LoVo (cell line): ENCODE measurements around the gene SERPINB12.

Source experiments
- DNase-seq: peaks from one replicate; pipeline ENCODE4 v3.0.0-alpha.2; 2016; ENCODE audit warnings: low spot score

Gene SERPINB12

DNA sequence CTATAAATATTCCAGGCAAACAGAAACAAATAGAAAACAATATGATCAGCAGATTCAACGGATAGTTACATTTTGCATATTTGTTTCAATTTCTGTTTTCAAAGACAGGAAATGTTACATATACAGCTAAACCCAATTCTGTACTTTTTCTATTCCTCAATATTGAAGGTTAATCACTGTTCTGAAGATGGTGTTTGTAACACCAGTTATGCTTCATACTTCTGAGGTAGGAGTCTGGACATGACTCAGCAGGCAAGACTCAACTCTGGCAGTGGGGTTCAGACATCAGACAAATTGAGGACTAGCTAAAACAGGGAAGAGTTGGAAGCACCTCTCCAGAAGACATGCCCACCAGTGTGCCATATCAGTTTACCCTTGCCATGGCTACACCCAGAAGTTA is 61.6 kb downstream of the SERPINB12 start:
- DNase-seq: no peak

DNA sequence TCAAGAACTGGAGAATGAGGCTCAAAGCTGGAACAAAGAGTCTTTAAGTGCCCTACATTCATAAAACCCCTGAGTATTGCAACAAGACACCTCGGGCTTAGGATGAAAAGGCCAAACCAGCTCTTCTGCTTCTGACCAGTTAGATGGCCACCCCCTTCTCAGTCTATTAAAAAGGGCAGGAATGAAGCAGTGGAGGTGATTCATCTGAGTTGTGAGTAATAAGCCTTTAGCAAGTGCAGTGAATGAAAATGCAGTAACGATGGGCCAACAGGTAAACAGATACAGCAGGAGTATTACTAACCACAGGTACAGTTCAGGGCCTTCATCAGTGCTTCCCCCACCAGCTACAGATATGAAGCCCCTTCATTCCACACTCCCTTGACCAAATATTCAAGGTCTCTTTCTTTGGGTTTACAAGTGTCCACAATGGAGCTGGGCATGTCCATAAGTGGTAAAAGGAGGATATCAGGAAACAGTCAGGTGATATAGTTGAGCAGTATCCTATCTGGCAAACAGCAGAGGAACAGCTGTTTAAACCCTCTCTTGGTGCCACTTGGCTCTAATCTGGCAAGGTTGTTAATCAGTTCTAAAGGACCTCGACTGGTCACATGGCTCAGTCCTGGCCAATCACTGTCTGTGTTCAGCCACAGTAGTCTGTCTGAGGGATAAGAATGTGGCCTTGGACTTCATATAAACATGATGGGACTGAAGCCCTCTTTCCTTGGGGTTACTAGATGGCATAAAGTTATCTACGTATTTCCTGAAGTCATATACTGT is 62.8 kb downstream of the SERPINB12 start:
- DNase-seq: no peak

GRCh38 chr18:63606526-63606925 is 64.4 kb downstream of the SERPINB12 start:
- DNase-seq: no peak

DNA sequence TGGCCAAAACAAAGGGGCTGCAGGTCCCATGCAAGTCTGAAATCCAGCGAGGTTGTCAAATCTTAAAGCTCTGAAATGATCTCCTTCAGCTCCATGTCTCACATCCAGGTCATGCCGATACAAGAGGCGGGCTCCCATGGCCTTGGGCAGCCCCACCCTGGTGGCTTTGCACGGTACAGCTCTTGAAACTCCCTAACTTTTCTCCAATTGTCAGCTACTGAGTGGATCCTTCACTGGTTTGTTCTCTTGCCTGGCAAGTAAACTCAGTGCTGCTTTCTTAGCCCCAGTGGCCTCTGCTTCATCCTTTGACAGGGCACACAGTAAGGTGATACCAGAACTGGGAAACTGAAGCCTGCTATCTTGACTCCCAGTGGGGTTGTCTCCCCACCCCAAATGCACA is 71.3 kb downstream of the SERPINB12 start:
- DNase-seq: no peak

DNA sequence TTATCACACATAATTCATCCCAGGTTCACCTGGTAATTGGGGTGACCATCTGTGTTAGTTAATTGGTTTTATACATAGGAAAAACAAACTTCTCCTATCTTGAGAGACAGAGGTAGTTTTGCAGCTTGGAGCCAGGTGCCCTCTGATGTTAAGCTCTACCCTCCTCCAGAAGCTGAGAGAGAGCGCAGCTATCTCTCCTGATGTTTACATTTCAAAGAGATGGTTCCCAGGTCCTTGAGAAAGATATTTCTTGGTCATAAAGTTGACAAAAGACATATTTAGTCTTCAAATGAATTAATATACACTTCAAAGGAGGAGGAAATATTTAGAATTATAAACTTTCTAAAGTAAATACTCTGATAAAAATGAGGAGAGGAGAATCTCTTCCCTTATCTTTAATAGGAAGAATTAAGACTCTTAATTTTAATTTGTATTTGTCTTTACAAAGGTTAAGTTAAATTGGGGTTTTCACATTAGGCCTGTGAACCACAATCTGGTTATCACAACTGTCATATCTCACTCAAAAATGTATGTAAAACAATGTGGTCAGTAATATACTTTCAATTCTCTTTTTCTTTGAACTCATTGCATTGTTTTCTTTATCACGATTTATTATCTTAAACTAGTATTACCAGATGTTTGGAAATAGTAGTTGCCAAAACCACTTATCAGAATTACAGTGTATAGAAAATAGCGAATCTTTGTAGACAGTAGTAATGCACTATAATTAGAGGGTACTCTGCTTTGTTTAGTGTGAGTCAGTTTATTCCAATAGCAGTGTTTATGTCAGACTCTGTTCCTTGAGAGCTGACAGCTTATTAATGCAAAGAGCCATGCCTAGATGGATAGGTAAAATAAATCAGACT is 75.1 kb downstream of the SERPINB12 start:
- no peak for DNase-seq

- DNase-seq: no peak
These were observed 75.7 kb downstream of the SERPINB12 start for GRCh38 chr18:63617915-63618234.
